ENCODE measurements around the gene SLC25A14.

DNA sequence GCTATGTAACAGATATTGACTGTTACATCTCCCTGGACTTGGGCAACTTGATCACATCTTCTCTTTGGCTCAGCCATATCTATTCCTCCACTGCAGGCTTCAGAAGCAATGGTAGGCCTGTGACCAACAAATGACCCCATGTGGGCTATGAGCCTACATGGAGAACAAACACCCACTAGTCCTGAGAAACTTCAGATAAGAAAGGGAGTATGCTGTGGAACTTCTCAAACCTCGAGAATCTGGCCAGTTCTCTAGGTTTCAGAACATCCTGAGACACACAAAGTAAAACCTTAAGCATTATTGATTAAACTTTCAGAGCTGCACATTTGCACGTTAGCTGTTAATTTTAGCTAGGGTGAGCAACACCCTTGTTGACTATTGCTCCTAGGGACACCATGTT, 78.3 kb downstream of the SLC25A14 start:
- TF ChIP-seq, protein P1, sequence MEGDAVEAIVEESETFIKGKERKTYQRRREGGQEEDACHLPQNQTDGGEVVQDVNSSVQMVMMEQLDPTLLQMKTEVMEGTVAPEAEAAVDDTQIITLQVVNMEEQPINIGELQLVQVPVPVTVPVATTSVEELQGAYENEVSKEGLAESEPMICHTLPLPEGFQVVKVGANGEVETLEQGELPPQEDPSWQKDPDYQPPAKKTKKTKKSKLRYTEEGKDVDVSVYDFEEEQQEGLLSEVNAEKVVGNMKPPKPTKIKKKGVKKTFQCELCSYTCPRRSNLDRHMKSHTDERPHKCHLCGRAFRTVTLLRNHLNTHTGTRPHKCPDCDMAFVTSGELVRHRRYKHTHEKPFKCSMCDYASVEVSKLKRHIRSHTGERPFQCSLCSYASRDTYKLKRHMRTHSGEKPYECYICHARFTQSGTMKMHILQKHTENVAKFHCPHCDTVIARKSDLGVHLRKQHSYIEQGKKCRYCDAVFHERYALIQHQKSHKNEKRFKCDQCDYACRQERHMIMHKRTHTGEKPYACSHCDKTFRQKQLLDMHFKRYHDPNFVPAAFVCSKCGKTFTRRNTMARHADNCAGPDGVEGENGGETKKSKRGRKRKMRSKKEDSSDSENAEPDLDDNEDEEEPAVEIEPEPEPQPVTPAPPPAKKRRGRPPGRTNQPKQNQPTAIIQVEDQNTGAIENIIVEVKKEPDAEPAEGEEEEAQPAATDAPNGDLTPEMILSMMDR (IDR thresholded peaks at IDR 0.05), result no peak
- no peak for TF ChIP-seq POLR2A (IDR thresholded peaks at IDR 0.05)

Data from prostate gland (tissue), 2 donors.